Measurements from ENCODE around the gene KLHL14.

The KLHL14 gene

DNA sequence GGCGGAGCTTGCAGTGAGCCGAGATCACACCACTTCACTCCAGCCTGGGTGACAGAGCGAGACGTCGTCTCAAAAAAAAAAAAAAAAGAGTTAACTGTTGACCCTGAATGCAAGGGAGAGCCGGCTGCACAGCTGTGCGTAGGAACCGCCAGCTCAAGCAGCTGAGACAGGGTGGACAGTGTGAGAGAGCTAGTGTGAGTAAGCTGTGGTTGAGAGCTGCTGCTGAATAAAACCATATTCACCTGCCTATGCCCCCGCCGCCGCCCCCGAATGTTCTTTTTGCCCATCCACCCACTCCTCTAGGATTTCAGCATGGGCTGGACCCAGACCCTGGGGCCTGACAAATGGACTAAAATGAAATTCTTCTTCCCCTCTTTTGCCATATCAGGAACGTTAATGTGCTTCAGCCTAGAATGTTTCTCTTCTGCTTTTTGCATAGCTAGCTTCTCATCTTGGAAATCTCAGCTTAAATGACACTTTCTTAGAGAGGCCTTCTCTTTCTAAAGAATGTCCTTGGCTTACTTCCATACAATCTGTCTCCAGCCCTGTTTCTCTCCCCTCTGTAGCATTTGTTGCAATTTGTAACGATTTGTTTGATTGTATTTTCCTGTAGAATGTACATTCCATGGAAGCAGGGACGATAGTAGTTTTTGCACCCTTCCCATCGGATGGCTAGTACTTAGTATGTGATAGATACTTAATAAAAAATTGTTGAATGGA lies 142.7 kb downstream of the KLHL14 start:
- no peak for DNase-seq

DNA sequence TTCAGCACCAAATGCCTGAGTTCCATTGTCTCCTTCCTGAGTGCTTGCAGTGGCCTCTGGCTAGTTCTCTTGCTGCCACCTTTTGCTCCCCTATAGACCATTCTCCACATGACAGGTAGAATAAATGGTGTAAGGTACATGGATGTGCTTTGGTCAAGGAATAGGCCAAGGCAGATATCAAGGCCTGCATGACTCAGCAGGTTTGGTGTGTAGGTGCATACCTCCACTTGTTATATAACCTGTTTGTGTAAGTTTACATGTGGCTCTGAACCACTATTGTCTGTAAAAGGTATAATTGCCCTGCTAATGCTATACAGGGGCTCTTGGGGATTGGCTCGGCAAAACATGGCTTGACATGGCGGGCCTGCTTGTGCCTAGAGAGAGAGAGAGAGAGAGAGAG lies 143.5 kb downstream of the KLHL14 start:
- no peak for DNase-seq

DNA sequence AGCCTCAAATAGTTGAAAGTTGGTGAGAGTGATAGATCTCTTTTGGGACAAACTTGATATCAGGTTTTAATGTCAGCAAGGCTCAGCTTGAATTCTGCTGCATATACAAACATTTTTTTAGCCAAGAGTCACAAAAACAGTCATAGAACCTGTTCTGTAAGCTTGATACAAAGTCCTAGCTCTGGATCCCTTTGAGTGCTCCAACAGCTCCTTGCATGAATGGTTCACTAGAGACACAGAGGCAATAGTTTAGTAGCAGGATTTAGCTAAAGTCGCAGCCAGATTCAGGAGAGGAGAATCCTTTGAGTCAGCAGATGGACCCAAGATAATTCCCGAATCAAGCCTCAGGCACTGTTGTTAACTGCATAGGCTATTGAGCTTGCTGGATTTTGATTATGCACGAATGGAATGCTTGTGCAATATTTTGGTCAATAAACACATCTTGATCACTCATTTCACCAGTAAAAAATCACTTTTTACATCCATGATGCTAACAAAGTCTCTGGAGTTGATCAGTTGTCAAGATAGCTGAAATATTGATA lies 148.6 kb downstream of the KLHL14 start:
- DNase-seq: no peak

DNA sequence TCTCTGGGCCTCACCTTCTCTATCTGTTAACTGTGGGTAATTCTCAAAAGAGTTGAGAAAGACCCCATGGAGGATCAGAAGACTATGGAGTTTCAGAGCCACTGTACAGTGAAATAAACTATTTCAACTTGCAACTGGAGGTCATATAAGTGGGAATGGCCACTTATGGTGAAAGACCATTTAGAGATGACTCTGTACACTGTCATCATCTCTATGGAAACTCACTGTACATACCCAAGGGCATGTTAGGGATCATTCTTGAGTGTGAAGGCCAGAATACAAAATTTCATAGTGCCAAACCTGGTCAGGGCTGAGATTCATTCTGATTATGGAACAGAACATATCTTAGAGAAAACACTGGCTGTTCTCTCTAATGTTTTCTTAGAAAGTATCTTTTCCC lies 149.3 kb downstream of the KLHL14 start:
- no peak for DNase-seq
